ENCODE measurements around the gene RGS19.
A peak's percentile ranks its signal among the peaks of the same experiment; 100 is the strongest.

RGS19 gene

GRCh38 chr20:64063389-64064144 is 15.8 kb downstream of the RGS19 start:
- peak; percentile 72 for DNase-seq

- DNase-seq = peak; percentile 92
These were observed 16.5 kb downstream of the RGS19 start, which contains the start of gene TCEA2 for GRCh38 chr20:64062596-64063388. TCEA2 (plus strand) TSS chr20:64063198; CDS start chr20:64063313, 115 bp downstream.

GRCh38 chr20:64062276-64062595 is 17.1 kb downstream of the RGS19 start:
- no peak for DNase-seq

GRCh38 chr20:64058536-64058935 is 20.8 kb downstream of the RGS19 start:
- no peak for DNase-seq

- DNase-seq = peak; percentile 70
These were observed 21.5 kb downstream of the RGS19 start for GRCh38 chr20:64057628-64058498.

GRCh38 chr20:64056889-64057627 is 22.3 kb downstream of the RGS19 start:
- DNase-seq = no peak

- DNase-seq = no peak
These were observed 22.8 kb downstream of the RGS19 start for GRCh38 chr20:64056639-64056888.

- DNase-seq = no peak
These were observed 23.3 kb downstream of the RGS19 start for GRCh38 chr20:64055893-64056638.

GRCh38 chr20:64055396-64055892 is 23.9 kb downstream of the RGS19 start:
- no peak for DNase-seq

GRCh38 chr20:64053841-64054661 is 25.3 kb downstream of the RGS19 start:
- DNase-seq = peak; percentile 55

- DNase-seq = no peak
These were observed 26.1 kb downstream of the RGS19 start for GRCh38 chr20:64052987-64053840.

- DNase-seq = no peak
These were observed 27.0 kb downstream of the RGS19 start for GRCh38 chr20:64052326-64052722.

GRCh38 chr20:64051561-64052325 is 27.6 kb downstream of the RGS19 start:
- DNase-seq = peak; percentile 9

GRCh38 chr20:64051033-64051452 is 28.3 kb downstream of the RGS19 start:
- peak; percentile 13 for DNase-seq

GRCh38 chr20:64050261-64051032 is 28.9 kb downstream of the RGS19 start:
- DNase-seq = no peak

- no peak for DNase-seq
These were observed 29.4 kb downstream of the RGS19 start for GRCh38 chr20:64049878-64050260.

GRCh38 chr20:64049060-64049877 is 30.0 kb downstream of the RGS19 start, which contains the start of gene SOX18:
SOX18 (minus strand) TSS chr20:64049639; CDS start chr20:64049516, 123 bp downstream.
- no peak for DNase-seq

Data from right kidney (tissue), 1 donor.